Caco-2 (cell line): Measurements from ENCODE around the gene ECE2. TPM values are rescaled to one million over a fixed set of nuclear protein-coding genes. Genes with fewer than 3 reads are reported as not detected.
A peak's percentile ranks its signal among the peaks of the same experiment; 100 is the strongest.
"Not testable (repeated sequence)": the region's sequence is repeated elsewhere in the genome, so short reads cannot be mapped to it uniquely, and the experiment has no call there.

Experiments used
- BruUV-seq: library from RNA; stranded (reverse); fragments of 400-500 nt; replicated peaks from 2 replicates; lab custom pipeline; 2021; lab: Mats Ljungman, UMichigan
- CTCF ChIA-PET: fragments of 300-600 bp; sonication (Branson Sonifier 250); formaldehyde crosslinking; loops from one replicate; lab custom pipeline; 2022; ENCODE audit warnings: antibody characterized with exemption; lab: Charles Lee
- POLR2A ChIA-PET: fragments of 300-600 bp; sonication (Branson Sonifier 250); formaldehyde crosslinking; loops from one replicate; lab custom pipeline; 2022; ENCODE audit warnings: antibody characterized with exemption; lab: Charles Lee
- DNase-seq, 2 experiments: peaks; one replicate each; pipeline versions ENCODE4 v3.0.0 to v3.0.0-alpha.2; 2020 to 2022
- H3K27me3 ChIP-seq: replicated peaks from 2 replicates; pipeline ENCODE4 v1.6.0; 2011; ENCODE audit warnings: low read length; ENCODE audit not compliant: control insufficient read depth, insufficient read depth
- H3K36me3 ChIP-seq: 2 replicates; pipeline ENCODE4 v1.5.1; 2011; ENCODE audit warnings: low read length; ENCODE audit not compliant: control insufficient read depth, insufficient read depth
- H3K4me1 ChIP-seq: fragments of 250-450 bp; sonication (Bioruptor Pico); 2 replicates; pipeline ENCODE4 v1.5.1; 2020; ENCODE audit warnings: mild to moderate bottlenecking
- H3K4me3 ChIP-seq: 2 replicates; pipeline ENCODE4 v1.5.1; 2011; ENCODE audit warnings: low read depth, mild to moderate bottlenecking, control low read depth, low read length
- H3K9me3 ChIP-seq: fragments of 250-450 bp; sonication (Bioruptor Pico); 2 replicates; pipeline ENCODE4 v1.5.1; 2020; ENCODE audit warnings: mild to moderate bottlenecking, moderate library complexity
- H3K27ac Mint-ChIP-seq: one replicate; pipeline ENCODE4 v1.8.0; 2022; ENCODE audit warnings: mixed read lengths; ENCODE audit not compliant: unreplicated experiment
- H3K27me3 Mint-ChIP-seq: one replicate; pipeline ENCODE4 v1.8.0; 2022; ENCODE audit warnings: mixed read lengths; ENCODE audit not compliant: insufficient read depth, unreplicated experiment
- H3K36me3 Mint-ChIP-seq: one replicate; pipeline ENCODE4 v1.8.0; 2022; ENCODE audit warnings: mild to moderate bottlenecking, mixed read lengths; ENCODE audit not compliant: insufficient read depth, unreplicated experiment
- H3K4me1 Mint-ChIP-seq: one replicate; pipeline ENCODE4 v1.8.0; 2022; ENCODE audit warnings: low read depth, mixed read lengths; ENCODE audit not compliant: unreplicated experiment
- H3K4me3 Mint-ChIP-seq: one replicate; pipeline ENCODE4 v1.8.0; 2022; ENCODE audit warnings: mild to moderate bottlenecking, moderate library complexity, mixed read lengths; ENCODE audit not compliant: unreplicated experiment
- H3K9me3 Mint-ChIP-seq: one replicate; pipeline ENCODE4 v1.8.0; 2022; ENCODE audit warnings: mixed read lengths; ENCODE audit not compliant: unreplicated experiment
- CTCF ChIP-seq, 2 experiments: fragments of 200-600 bp in 1 of 2; IDR thresholded peaks; 1 replicate in 1 of 2; 2 replicates in 1 of 2; pipeline versions ENCODE4 v1.5.1 to v1.8.0; 2011 to 2022; ENCODE audit warnings: antibody characterized with exemption in 1 of 2, control low read depth in 1 of 2, inconsistent platforms in 1 of 2, low read depth in 1 of 2, low read length in 1 of 2, mild to moderate bottlenecking in 1 of 2, moderate library complexity in 1 of 2; ENCODE audit not compliant: insufficient read depth in 1 of 2, severe bottlenecking in 1 of 2, unreplicated experiment in 1 of 2
- intact Hi-C: fragments of 100-400 bp; cut with micrococcal nuclease; formaldehyde crosslinking; loops from one replicate; pipeline ENCODE4 v1.10.0; 2022; ENCODE audit not compliant: unreplicated experiment
- microRNA-seq: library from miRNA; unstranded; fragments of <30 nt; microRNA quantifications from one replicate; pipeline ENCODE4 v1.2.0, GENCODE V29; 2022
- total RNA-seq: library from RNA; stranded (reverse); gene quantifications from 2 replicates; pipeline ENCODE4 v1.2.3, GENCODE V29; 2022

ECE2 gene
- total RNA-seq, 1 experiment from 2014 or later: not detected

GRCh38 chr3:184339001-184339400 is 63.2 kb downstream of the ECE2 start:
- Mint-ChIP-seq H3K36me3 (peaks cover 49% of the 10 kb centered on the region), H3K27me3 (no peaks in the 10 kb centered on the region), H3K9me3 (no peaks in the 10 kb centered on the region), H3K4me1 (no peaks in the 10 kb centered on the region), H3K4me3 (no peak overlapping the region), H3K27ac (no peak overlapping the region)
- no TSS peak for BruUV-seq
- Histone ChIP-seq H3K36me3 (peaks cover 3% of the 10 kb centered on the region; the same call in 1 of the 2 replicates), H3K27me3 (no peaks in the 10 kb centered on the region), H3K9me3 (no peaks in the 10 kb centered on the region), H3K4me3 (no peak overlapping the region), H3K4me1 (no peaks in the 10 kb centered on the region)
- DNase-seq: no peak
- intact Hi-C loops: no loop called here
- no peak for TF ChIP-seq CTCF (IDR thresholded peaks at IDR 0.05; ENCODE audit: insufficient read depth in 1 of 2, low read depth in 1 of 2, low read length in 1 of 2, severe bottlenecking in 1 of 2, unreplicated experiment in 1 of 2)
- CTCF ChIA-PET: no interaction called here
- POLR2A ChIA-PET: no interaction called here

GRCh38 chr3:184339451-184340135 is 63.8 kb downstream of the ECE2 start:
- peaks cover 43% of the 10 kb centered on the region for H3K36me3 Mint-ChIP-seq
- CTCF ChIA-PET, H3K9me3 ChIP-seq, H3K9me3 Mint-ChIP-seq, H3K27ac Mint-ChIP-seq, H3K27me3 ChIP-seq, H3K4me3 ChIP-seq, H3K36me3 ChIP-seq, H3K4me1 ChIP-seq, H3K4me3 Mint-ChIP-seq, H3K27me3 Mint-ChIP-seq, H3K4me1 Mint-ChIP-seq, DNase-seq, intact Hi-C loops, BruUV-seq, POLR2A ChIA-PET: not testable (repeated sequence)

- intact Hi-C loops: no loop called here
- ChIA-PET POLR2A (no interaction called here), CTCF (no interaction called here)
- Histone ChIP-seq H3K4me1 (no peaks in the 10 kb centered on the region), H3K9me3 (no peaks in the 10 kb centered on the region), H3K27me3 (no peaks in the 10 kb centered on the region), H3K36me3 (no peaks in the 10 kb centered on the region), H3K4me3 (no peak overlapping the region)
- no peaks in the 10 kb centered on the region for H3K27me3 Mint-ChIP-seq
- H3K36me3 Mint-ChIP-seq: peaks cover 29% of the 10 kb centered on the region
- H3K27ac Mint-ChIP-seq: no peak overlapping the region
- no peak overlapping the region for H3K4me3 Mint-ChIP-seq
- H3K4me1 Mint-ChIP-seq: peaks cover 8% of the 10 kb centered on the region
- H3K9me3 Mint-ChIP-seq: no peaks in the 10 kb centered on the region
- no peak for DNase-seq
- TF ChIP-seq CTCF (IDR thresholded peaks at IDR 0.05; ENCODE audit: insufficient read depth in 1 of 2, low read depth in 1 of 2, low read length in 1 of 2, severe bottlenecking in 1 of 2, unreplicated experiment in 1 of 2): no peak
- BruUV-seq: no TSS peak
Measured at GRCh38 chr3:184341925-184342324, 66.1 kb downstream of the ECE2 start.

Small RNAs within 50 kb of the gene (microRNA-seq; reads per million reads assigned to microRNA genes)
- 4.1 reads per million, percentile 27 among the genes with 10 or more reads in this experiment for gene MIR1224

Other genes with a start within 250 kb of the ECE2 start
- not detected in 2 replicates for gene HTR3D, start 244.3 kb upstream of the ECE2 start, total RNA-seq
- gene HTR3C, start 223.0 kb upstream of the ECE2 start, total RNA-seq: not detected in 2 replicates
- not detected in 2 replicates for gene HTR3E, start 179.0 kb upstream of the ECE2 start, total RNA-seq
- 43.8 and 52.9 TPM in 2 replicates for gene EIF2B5, start 140.7 kb upstream of the ECE2 start, total RNA-seq
- gene DVL3, start 120.6 kb upstream of the ECE2 start, total RNA-seq: 83.9 and 86.7 TPM in 2 replicates
- gene AP2M1, start 101.2 kb upstream of the ECE2 start, total RNA-seq: 202 and 214 TPM in 2 replicates
- gene ABCF3, start 89.8 kb upstream of the ECE2 start, total RNA-seq: 68.8 and 69.8 TPM in 2 replicates
- gene VWA5B2, start 46.4 kb upstream of the ECE2 start, total RNA-seq: 0.79 and 1.6 TPM in 2 replicates
- 73.4 and 74.9 TPM in 2 replicates for gene ALG3, start 27.1 kb upstream of the ECE2 start, total RNA-seq
- gene EEF1AKMT4, start 26.4 kb upstream of the ECE2 start, total RNA-seq: 12.1 and 13.1 TPM in 2 replicates
- gene CAMK2N2, start 14.5 kb upstream of the ECE2 start, total RNA-seq: 0.46 and 0.66 TPM in 2 replicates
- gene PSMD2, start 23.2 kb downstream of the ECE2 start, total RNA-seq: 285 and 294 TPM in 2 replicates
- gene EIF4G1, start 38.6 kb downstream of the ECE2 start, total RNA-seq: 410 and 423 TPM in 2 replicates
- gene FAM131A, start 61.6 kb downstream of the ECE2 start, total RNA-seq: 6.1 and 6.7 TPM in 2 replicates
- 23.0 and 28.6 TPM in 2 replicates for gene CLCN2, start 85.6 kb downstream of the ECE2 start, total RNA-seq
- gene POLR2H, start 85.7 kb downstream of the ECE2 start, total RNA-seq: 96.4 and 101 TPM in 2 replicates
- 1.4 and 1.6 TPM in 2 replicates for gene THPO, start 102.2 kb downstream of the ECE2 start, total RNA-seq
- 5.5 and 6.4 TPM in 2 replicates for gene CHRD, start 104.0 kb downstream of the ECE2 start, total RNA-seq